Measurements from ENCODE around the gene AFAP1L1.

Gene AFAP1L1

GRCh38 chr5:149355688-149356087 lies 84.0 kb downstream of the AFAP1L1 start:
- peak; percentile 38 for DNase-seq

DNA sequence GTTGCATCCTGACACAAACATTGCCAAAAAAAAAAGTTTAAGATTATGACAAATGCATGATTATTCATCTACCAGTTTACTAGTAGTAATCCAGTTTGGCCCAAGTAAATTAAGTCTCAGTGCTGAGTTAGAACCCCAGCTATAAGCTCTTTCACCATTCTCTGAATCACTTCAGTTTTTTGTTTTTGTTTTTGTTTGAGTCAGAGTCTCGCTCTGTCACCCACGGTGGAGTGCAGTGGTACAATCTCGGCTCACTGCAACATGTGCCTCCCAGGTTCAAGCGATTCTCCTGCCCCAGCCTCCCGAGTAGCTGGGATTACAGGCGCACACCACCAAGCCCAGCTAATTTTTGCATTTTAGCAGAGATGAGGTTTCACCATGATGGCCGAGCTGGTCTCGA lies 84.7 kb downstream of the AFAP1L1 start:
- peak; percentile 39 for DNase-seq

- DNase-seq: peak; percentile 99
Observed at GRCh38 chr5:149357370-149358293, 86.0 kb downstream of the AFAP1L1 start, which contains the start of gene PCYOX1L. Gene PCYOX1L, plus strand, starts transcription at chr5:149358046. Its CDS starts 23 bp downstream, at chr5:149358069.

GRCh38 chr5:149358294-149358651 lies 86.6 kb downstream of the AFAP1L1 start:
- DNase-seq: peak; percentile 44

- DNase-seq: no peak
Observed at GRCh38 chr5:149358868-149359495, 87.3 kb downstream of the AFAP1L1 start.

GRCh38 chr5:149360272-149360671 lies 88.6 kb downstream of the AFAP1L1 start:
- DNase-seq: no peak

- no peak for DNase-seq
Observed at GRCh38 chr5:149362541-149362940, 90.9 kb downstream of the AFAP1L1 start.

- no peak for DNase-seq
Observed at GRCh38 chr5:149363358-149363757, 91.7 kb downstream of the AFAP1L1 start.

DNA sequence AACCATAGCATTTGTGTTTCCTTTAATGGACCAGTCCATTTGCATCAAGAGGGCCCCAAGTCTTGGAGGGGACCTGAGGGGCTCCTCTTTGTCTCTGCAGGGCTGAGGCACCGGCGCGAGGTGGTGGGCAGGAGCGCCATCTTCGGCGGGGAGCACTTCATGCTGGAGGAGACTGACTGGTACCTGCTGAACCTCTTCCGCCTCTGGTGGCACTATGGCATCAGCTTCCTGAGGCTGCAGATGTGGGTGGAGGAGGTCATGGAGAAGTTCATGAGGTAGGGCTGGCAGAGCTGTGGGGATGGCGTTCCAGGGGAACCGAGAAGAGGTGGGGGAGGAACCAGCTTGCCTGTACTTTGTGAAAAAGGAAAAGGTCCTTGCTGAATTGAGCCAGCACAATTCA lies 92.3 kb downstream of the AFAP1L1 start:
- DNase-seq: no peak

- no peak for DNase-seq
Observed at GRCh38 chr5:149364719-149365118, 93.1 kb downstream of the AFAP1L1 start.

- DNase-seq: no peak
Observed at GRCh38 chr5:149365418-149365817, 93.8 kb downstream of the AFAP1L1 start.

- no peak for DNase-seq
Observed at GRCh38 chr5:149366169-149366729, 94.6 kb downstream of the AFAP1L1 start.

- DNase-seq: peak; percentile 74
Observed at GRCh38 chr5:149367249-149367971, 95.8 kb downstream of the AFAP1L1 start.

GRCh38 chr5:149367972-149368645 lies 96.5 kb downstream of the AFAP1L1 start:
- DNase-seq: no peak

DNA sequence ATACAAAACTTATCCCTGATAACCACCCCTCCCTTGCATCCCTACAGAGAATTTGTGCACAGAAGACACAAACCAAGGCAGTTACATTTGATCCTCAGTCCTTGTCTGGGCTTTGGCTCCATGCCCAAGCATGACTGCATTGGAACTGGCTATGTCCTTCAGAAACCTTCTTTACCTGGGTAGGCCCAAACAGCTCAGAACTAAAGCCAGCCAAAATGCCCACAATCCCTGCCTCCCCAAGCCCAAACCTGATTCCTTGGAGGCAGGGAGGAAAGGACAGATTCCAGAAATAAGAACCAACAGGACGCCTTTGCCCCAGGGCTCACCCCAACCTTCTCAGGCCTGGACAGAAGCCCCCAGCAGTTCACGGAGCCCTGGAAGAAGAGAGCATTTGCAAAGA lies 99.2 kb downstream of the AFAP1L1 start:
- DNase-seq: no peak

- peak; percentile 80 for DNase-seq
Observed at GRCh38 chr5:149371296-149371962, 99.8 kb downstream of the AFAP1L1 start.

- DNase-seq: no peak
Observed at GRCh38 chr5:149372076-149372795, 100.6 kb downstream of the AFAP1L1 start.

- DNase-seq: no peak
Observed at GRCh38 chr5:149372932-149373331, 101.3 kb downstream of the AFAP1L1 start.

- no peak for DNase-seq
Observed at GRCh38 chr5:149374303-149374702, 102.6 kb downstream of the AFAP1L1 start.

DNA sequence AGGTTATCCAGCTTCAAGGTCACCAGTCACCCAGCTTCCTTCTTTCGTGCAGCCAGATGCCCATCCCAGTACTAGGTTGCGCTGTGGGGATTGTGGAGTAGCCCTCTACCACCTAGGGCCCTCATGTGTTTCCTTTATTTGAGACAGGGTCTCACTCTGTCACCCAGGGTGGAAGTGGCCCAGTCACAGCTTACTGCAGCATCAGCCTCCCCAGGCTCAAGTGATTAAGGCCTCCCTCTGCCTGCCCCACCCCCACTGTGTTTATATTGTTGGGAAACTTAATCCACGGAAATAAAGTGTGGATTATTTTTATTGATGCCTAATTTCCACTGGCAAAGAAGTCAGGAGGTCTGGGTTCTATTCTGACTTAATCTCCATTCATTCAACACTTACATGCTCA lies 103.1 kb downstream of the AFAP1L1 start:
- no peak for DNase-seq

DNA sequence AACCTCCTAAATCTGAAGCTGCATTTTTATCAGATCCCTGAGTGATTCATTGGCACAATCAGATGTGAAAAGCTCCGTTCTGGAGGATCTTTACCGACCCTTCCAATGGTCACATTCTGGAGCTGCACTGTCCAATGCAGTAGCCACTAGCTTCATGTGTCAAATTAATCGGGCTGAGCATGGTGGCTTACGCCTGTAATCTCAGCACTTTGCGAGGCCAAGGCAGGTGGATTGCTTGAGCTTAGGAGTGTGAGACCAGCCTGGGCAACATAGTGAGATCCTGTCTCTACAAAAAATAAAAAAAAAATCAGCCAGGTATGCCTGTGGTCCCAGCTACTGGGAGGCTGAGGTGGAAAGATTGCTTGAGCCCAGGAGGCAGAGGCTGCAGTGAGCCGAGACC lies 103.8 kb downstream of the AFAP1L1 start:
- no peak for DNase-seq

Data from stimulated activated CD8-positive, alpha-beta memory T cell treated with anti-CD3 and anti-CD28 coated beads, Interleukin-4, amount 100 ng/mL, for 48 hours (primary cell).